Activated CD8-positive, alpha-beta memory T cell treated with anti-CD3 and anti-CD28 coated beads for 1 hour (primary cell): Measurements from ENCODE around the gene CCNE1.

Experiments used
- DNase-seq, 2 donors: peaks; one replicate each; pipeline ENCODE4 v3.0.0-alpha.2; 2020; ENCODE audit warnings: low read depth in 1 of 2; ENCODE audit errors: extremely low read depth in 1 of 2

The CCNE1 gene

DNA sequence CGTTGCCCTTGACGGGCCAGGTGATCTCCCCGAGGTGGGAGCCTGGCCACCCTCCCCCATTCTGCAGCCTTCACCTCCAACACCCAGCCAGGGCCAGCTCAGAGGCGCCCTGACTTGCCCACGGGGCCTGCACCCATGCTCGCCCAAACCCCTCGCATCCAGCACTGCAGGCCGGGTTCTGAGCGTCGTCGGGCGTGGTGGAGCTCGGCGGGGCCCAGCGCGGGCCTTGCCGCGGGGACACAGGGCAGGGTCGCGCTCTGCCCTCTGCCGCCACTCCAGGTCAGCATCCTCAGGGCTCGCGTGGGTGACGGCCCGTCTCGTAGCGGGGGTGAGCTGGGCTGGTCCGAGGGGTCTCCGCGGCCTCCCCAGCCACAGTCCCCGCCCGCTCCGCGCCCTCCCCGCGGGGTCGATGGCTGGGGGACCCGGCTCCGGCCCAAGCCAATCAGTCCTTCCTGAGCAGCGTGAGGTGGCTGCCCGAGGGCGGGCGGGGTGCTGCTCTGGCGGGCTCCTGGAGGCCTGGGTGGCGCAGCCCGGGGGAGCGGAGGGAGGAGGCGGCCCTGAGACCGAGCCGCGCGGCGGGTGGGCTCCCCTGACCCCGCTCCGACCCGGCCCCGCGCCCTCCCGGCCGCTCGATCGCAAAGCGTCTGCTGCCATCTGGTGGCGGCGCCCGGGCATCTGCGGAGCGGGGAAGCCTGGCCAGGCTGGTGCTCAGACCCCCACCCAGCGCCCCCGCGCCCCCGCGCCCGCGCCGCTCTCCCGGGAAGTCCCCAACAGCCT, 61.4 kb downstream of the CCNE1 start:
- DNase-seq: peak; percentile 31 to 54
